ENCODE data around the gene F2R. TPM values are rescaled to one million over a fixed set of nuclear protein-coding genes. Genes with fewer than 3 reads are reported as not detected.
"Not testable (repeated sequence)": the region's sequence is repeated elsewhere in the genome, so short reads cannot be mapped to it uniquely, and the experiment has no call there.

The F2R gene
- total and polyA plus RNA-seq, 9 donors = 1.7 to 28.5 (median 4.9) TPM

DNA sequence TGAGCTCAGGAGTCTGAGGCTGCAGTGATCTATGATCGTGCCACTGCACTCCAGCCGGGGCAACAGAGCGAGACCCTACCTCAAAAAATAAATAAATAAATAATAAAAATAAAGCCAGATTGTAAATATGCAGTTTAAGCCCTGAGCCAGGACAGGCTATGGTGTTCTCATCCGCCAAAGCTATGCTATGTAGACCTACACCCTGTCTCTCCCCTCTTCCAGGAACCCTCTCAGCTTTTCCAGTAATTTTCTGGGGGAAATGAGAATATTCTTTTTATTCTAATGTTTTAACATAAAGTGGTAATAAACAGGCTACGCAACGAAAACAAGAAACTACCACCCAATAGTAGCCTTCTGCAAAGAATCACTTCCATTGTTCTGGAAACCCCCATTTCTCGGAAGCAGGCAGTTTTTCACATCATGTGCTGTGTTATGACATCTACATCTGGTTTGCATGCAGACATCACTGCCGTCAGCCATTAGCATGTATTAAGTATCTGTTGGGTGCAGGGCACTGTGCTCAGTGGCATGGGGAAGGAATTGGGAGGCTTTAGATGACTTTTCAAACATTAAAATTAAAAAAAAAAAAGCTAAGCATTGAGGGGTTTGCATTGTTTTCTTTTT, 38.0 kb upstream of the F2R start:
- Histone ChIP-seq H3K4me3 (no peak overlapping the region), H3K27me3 (no peaks in the 10 kb centered on the region), H3K27ac (no peak overlapping the region), H3K9me3 (no peaks in the 10 kb centered on the region), H3K36me3 (no peaks in the 10 kb centered on the region), H3K4me1 (ENCODE audit: insufficient read depth) (no peaks in the 10 kb centered on the region)
- TF ChIP-seq, protein P1, sequence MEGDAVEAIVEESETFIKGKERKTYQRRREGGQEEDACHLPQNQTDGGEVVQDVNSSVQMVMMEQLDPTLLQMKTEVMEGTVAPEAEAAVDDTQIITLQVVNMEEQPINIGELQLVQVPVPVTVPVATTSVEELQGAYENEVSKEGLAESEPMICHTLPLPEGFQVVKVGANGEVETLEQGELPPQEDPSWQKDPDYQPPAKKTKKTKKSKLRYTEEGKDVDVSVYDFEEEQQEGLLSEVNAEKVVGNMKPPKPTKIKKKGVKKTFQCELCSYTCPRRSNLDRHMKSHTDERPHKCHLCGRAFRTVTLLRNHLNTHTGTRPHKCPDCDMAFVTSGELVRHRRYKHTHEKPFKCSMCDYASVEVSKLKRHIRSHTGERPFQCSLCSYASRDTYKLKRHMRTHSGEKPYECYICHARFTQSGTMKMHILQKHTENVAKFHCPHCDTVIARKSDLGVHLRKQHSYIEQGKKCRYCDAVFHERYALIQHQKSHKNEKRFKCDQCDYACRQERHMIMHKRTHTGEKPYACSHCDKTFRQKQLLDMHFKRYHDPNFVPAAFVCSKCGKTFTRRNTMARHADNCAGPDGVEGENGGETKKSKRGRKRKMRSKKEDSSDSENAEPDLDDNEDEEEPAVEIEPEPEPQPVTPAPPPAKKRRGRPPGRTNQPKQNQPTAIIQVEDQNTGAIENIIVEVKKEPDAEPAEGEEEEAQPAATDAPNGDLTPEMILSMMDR (IDR thresholded peaks at IDR 0.05) = no peak
- no peak for TF ChIP-seq POLR2A (IDR thresholded peaks at IDR 0.05)
- no peak for TF ChIP-seq EP300 (IDR thresholded peaks at IDR 0.05)
- DNase-seq = no peak
- intact Hi-C loops (cut with DNase I) = no loop called here
- WGBS, 3 donors = 93 to 97% (median 93%) methylated on average over 8 of the region's 8 CpGs

DNA sequence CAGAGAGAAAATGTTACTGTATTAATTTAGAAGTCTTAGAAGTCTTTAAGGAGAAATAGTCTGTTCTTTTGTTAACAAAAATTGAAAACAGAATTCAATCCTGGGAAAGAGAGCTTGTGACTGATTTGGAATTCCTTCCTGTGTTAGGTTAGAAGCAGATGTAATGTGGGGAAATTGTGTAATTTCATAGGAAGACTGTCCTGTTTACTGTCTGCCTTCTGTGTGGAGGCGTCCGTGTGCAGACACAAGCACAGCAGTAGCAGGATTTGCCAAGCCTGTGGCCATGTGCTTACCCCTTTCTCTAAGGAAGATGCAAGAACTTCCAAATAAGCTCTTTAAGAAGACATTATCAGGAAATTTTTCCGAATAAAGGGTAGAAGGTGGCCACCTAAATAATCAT, 36.7 kb upstream of the F2R start:
- H3K27me3 ChIP-seq = no peaks in the 10 kb centered on the region
- 20 to 36% (median 23%) methylated on average over 3 of the region's 3 CpGs for WGBS, 3 donors
- no peaks in the 10 kb centered on the region for H3K36me3 ChIP-seq
- no peaks in the 10 kb centered on the region for H3K9me3 ChIP-seq
- DNase-seq = no peak
- H3K4me1 ChIP-seq (ENCODE audit: insufficient read depth) = no peaks in the 10 kb centered on the region
- no peak for TF ChIP-seq EP300 (IDR thresholded peaks at IDR 0.05)
- TF ChIP-seq, protein P1 (IDR thresholded peaks at IDR 0.05) = no peak
- TF ChIP-seq POLR2A (IDR thresholded peaks at IDR 0.05) = no peak
- intact Hi-C loops (cut with DNase I) = no loop called here
- H3K4me3 ChIP-seq = no peak overlapping the region
- H3K27ac ChIP-seq = no peak overlapping the region

DNA sequence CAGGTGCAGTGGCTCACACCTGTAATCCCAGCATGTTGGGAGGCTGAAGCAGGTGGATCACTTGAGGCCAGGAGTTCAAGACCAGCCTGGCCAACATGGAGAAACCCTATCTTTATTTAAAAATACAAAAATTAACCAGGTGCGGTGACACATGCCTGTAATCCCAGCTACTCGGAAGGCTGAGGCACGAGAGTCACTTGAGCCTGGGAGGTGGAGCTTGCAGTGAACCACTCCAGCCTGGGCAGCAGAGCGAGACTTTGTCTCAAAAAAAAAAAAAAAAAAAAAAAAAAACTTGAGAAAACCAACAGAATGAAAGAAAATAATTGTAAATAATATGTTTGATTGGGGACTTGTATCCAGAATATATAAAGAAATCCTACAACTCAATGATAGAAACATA, 35.1 kb upstream of the F2R start:
- intact Hi-C loops (cut with DNase I); H3K9me3 ChIP-seq; H3K27ac ChIP-seq; H3K4me1 ChIP-seq (ENCODE audit: insufficient read depth); H3K27me3 ChIP-seq; H3K36me3 ChIP-seq; DNase-seq; H3K4me3 ChIP-seq: not testable (repeated sequence)
- 93 to 95% (median 95%) methylated on average over 4 of the region's 4 CpGs for WGBS, 3 donors

DNA sequence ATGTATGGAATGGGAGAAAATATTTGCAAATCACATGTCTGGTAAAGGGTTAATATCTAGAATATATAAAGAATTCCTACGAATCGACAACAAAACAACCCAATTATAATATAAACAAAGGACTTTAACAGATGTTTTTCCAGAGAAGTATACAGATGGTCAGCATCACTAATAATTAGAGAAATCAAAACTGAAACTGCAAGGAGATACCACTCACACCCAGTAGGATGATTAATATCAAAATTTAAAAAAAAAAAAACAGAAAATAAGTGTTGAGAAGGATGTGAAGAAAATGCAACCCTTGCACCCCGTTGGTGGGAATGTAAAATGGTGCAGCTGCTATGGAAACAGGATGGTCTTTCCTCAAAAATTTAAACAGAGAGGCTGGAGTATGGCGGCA, 34.6 kb upstream of the F2R start:
- no peak for DNase-seq
- TF ChIP-seq POLR2A (IDR thresholded peaks at IDR 0.05) = no peak
- TF ChIP-seq, protein P1 (IDR thresholded peaks at IDR 0.05) = no peak
- TF ChIP-seq EP300 (IDR thresholded peaks at IDR 0.05) = no peak
- Histone ChIP-seq H3K27me3 (no peaks in the 10 kb centered on the region), H3K4me1 (ENCODE audit: insufficient read depth) (no peaks in the 10 kb centered on the region), H3K36me3 (no peaks in the 10 kb centered on the region), H3K27ac (no peak overlapping the region), H3K9me3 (no peaks in the 10 kb centered on the region), H3K4me3 (no peak overlapping the region)
- 37 to 47% (median 42%) methylated on average over 4 of the region's 4 CpGs for WGBS, 3 donors
- intact Hi-C loops (cut with DNase I) = no loop called here

DNA sequence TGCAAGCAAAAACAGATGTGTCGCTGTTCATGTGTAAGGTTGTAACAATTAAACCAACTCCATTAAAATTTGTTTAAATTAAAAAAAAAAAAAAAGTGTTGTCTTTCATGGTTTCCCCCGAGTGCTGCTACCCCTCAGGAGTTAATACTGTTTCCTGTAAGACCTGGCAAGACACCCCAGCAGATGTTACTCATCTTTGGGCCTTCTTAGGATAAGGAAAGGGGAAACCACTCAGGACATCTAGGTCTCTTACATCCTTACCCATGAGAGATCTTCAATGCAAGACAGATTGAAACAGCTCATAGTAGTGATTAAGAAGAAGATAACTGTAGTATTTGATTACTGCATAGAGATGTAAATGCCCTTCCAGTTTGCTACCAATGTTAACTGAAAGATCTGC, 33.5 kb upstream of the F2R start:
- intact Hi-C loops (cut with DNase I) = no loop called here

More for the DNA sequence above, 33.5 kb upstream of the F2R start:
- no peak for TF ChIP-seq EP300 (IDR thresholded peaks at IDR 0.05)
- TF ChIP-seq POLR2A (IDR thresholded peaks at IDR 0.05) = no peak
- TF ChIP-seq, protein P1 (IDR thresholded peaks at IDR 0.05) = no peak
- DNase-seq = no peak
- no peaks in the 10 kb centered on the region for H3K27me3 ChIP-seq
- no peaks in the 10 kb centered on the region for H3K4me1 ChIP-seq (ENCODE audit: insufficient read depth)
- H3K27ac ChIP-seq = no peak overlapping the region
- H3K4me3 ChIP-seq = no peak overlapping the region
- H3K9me3 ChIP-seq = no peaks in the 10 kb centered on the region
- 34 to 41% (median 40%) methylated on average over 2 of the region's 2 CpGs for WGBS, 3 donors
- H3K36me3 ChIP-seq = no peaks in the 10 kb centered on the region
